Stimulated activated CD4-positive, alpha-beta T cell treated with anti-CD3 and anti-CD28 coated beads, Interleukin-1b, Interleukin-23, amount 100 ng/mL, for 1 hour (primary cell): ENCODE results near the gene ZNF276.
A peak's percentile ranks its signal among the peaks of the same experiment; 100 is the strongest.
"Not testable (repeated sequence)": the region's sequence is repeated elsewhere in the genome, so short reads cannot be mapped to it uniquely, and the experiment has no call there.

ENCODE experiments used
- DNase-seq, 2 donors: peaks; one replicate each; pipeline ENCODE4 v3.0.0-alpha.2; 2020; ENCODE audit warnings: low read depth in 2 of 2

The ZNF276 gene

GRCh38 chr16:89695875-89696669 is 25.3 kb upstream of the ZNF276 start:
- DNase-seq = no peak

- no peak for DNase-seq
Observed at GRCh38 chr16:89696670-89697128, 24.6 kb upstream of the ZNF276 start.

- no peak for DNase-seq
Observed at GRCh38 chr16:89697161-89697615, 24.1 kb upstream of the ZNF276 start.

GRCh38 chr16:89697616-89698331 is 23.6 kb upstream of the ZNF276 start:
- no peak for DNase-seq

GRCh38 chr16:89698717-89699116 is 22.6 kb upstream of the ZNF276 start:
- DNase-seq = not testable (repeated sequence)

- not testable (repeated sequence) for DNase-seq
Observed at GRCh38 chr16:89699629-89700099, 21.7 kb upstream of the ZNF276 start.

- peak; percentile 89 to 96 for DNase-seq
Observed at GRCh38 chr16:89700100-89700648, 21.2 kb upstream of the ZNF276 start.

GRCh38 chr16:89700649-89701424 is 20.5 kb upstream of the ZNF276 start:
- DNase-seq = no peak

- DNase-seq = peak; percentile 95 to 99
Observed at GRCh38 chr16:89701425-89702406, 19.6 kb upstream of the ZNF276 start, which contains the start of gene SPATA2L. Gene SPATA2L (minus strand): TSS chr16:89701705. CDS start chr16:89701232, 473 bp downstream.

GRCh38 chr16:89704281-89704680 is 17.1 kb upstream of the ZNF276 start:
- DNase-seq = no peak

- DNase-seq = no peak
Observed at GRCh38 chr16:89705006-89705405, 16.3 kb upstream of the ZNF276 start.

GRCh38 chr16:89706518-89707260 is 14.6 kb upstream of the ZNF276 start:
- DNase-seq = no peak

- DNase-seq = no peak
Observed at GRCh38 chr16:89707695-89708094, 13.6 kb upstream of the ZNF276 start.

GRCh38 chr16:89708481-89708931 is 12.8 kb upstream of the ZNF276 start:
- no peak for DNase-seq

- no peak for DNase-seq
Observed at GRCh38 chr16:89709166-89709565, 12.2 kb upstream of the ZNF276 start.

- no peak for DNase-seq
Observed at GRCh38 chr16:89709716-89710432, 11.5 kb upstream of the ZNF276 start.

GRCh38 chr16:89710709-89711564 is 10.4 kb upstream of the ZNF276 start:
- no peak for DNase-seq
